Brain microvascular endothelial cell (primary cell): Measurements from ENCODE around the gene KANK4.

Experiments
- DNase-seq: peaks from one replicate; pipeline ENCODE4 v3.0.0-alpha.2; 2020
- H3K27ac ChIP-seq: fragments of 250-450 bp; sonication (Bioruptor Pico); 2 replicates; pipeline ENCODE4 v1.5.1; 2020; ENCODE audit warnings: mild to moderate bottlenecking, moderate library complexity
- H3K27me3 ChIP-seq: fragments of 250-450 bp; sonication (Bioruptor Pico); replicated peaks from 2 replicates; pipeline ENCODE4 v1.5.1; 2020; ENCODE audit warnings: mild to moderate bottlenecking
- H3K36me3 ChIP-seq: fragments of 250-450 bp; sonication (Bioruptor Pico); replicated peaks from 2 replicates; pipeline ENCODE4 v1.5.1; 2020; ENCODE audit warnings: mild to moderate bottlenecking
- H3K4me3 ChIP-seq: 2 replicates; pipeline ENCODE4 v1.5.1; 2011; ENCODE audit warnings: low read depth, mild to moderate bottlenecking, control low read depth, low read length, moderate library complexity
- CTCF ChIP-seq: IDR thresholded peaks from 2 replicates; pipeline ENCODE4 v1.5.1; 2011; ENCODE audit warnings: low read depth, mild to moderate bottlenecking, moderate library complexity, low read length, control low read depth, inconsistent platforms; ENCODE audit errors: missing control alignments
- in situ Hi-C: cut with HindIII; loops from 2 replicates; pipeline ENCODE4 v1.10.0; 2017; ENCODE audit warnings: low sequenced_read_pairs, low pct_ligation_motif_present

The KANK4 gene

GRCh38 chr1:62307895-62308492, 11.2 kb downstream of the KANK4 start:
- no peak overlapping the region for H3K4me3 ChIP-seq
- no peaks in the 10 kb centered on the region for H3K27me3 ChIP-seq
- in situ Hi-C loops: no loop called here
- DNase-seq: no peak
- TF ChIP-seq CTCF: no peak
- H3K27ac ChIP-seq: no peak overlapping the region
- H3K36me3 ChIP-seq: no peaks in the 10 kb centered on the region

GRCh38 chr1:62307446-62307845, 11.8 kb downstream of the KANK4 start:
- Histone ChIP-seq H3K4me3 (no peak overlapping the region), H3K27ac (no peak overlapping the region), H3K27me3 (no peaks in the 10 kb centered on the region), H3K36me3 (no peaks in the 10 kb centered on the region)
- TF ChIP-seq CTCF: no peak
- in situ Hi-C loops: no loop called here
- no peak for DNase-seq

DNA sequence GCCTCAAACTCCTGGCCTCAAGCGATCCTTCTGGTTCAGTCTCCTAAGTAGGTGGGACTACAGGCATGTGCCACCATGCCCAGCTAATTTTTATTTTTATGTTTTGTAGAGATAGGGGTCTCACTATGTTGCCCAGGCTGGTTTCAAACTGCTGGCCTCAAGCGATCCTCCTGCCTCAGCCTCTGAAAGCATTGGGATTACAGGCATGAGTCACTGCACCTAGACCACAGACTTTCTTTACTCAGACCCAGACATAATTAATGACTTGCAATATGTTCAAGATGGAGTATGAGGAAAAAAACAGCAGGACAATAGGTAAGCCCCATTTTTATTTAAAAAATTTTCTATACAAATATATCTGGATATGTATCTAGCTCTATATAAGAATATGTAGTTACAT, 13.2 kb downstream of the KANK4 start:
- DNase-seq: no peak
- Histone ChIP-seq H3K27ac (no peak overlapping the region), H3K4me3 (no peak overlapping the region), H3K36me3 (no peaks in the 10 kb centered on the region), H3K27me3 (no peaks in the 10 kb centered on the region)
- no peak for TF ChIP-seq CTCF
- in situ Hi-C loops: no loop called here

DNA sequence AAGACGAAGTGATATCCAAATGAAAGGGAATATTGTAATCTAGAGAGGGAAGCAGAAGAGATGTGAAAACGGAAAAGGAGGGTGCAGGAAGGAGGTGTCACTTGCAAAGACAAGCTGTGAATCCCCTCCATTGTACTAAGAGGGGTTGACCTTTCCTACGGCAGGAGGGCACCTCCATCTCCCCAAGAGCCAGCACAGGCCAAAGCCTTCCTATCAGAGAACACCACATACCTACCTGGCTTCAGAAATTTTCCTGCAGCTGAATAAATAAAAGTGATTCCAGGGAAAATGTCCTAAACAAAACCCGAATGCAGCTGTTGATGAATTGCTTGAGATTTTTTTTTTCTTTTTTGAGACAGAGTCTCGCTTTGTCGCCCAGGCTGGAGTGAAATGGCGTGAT, 14.3 kb downstream of the KANK4 start:
- H3K27ac ChIP-seq: no peak overlapping the region
- no peaks in the 10 kb centered on the region for H3K27me3 ChIP-seq
- in situ Hi-C loops: no loop called here
- no peak overlapping the region for H3K4me3 ChIP-seq
- TF ChIP-seq CTCF: no peak
- DNase-seq: no peak
- H3K36me3 ChIP-seq: no peaks in the 10 kb centered on the region

DNA sequence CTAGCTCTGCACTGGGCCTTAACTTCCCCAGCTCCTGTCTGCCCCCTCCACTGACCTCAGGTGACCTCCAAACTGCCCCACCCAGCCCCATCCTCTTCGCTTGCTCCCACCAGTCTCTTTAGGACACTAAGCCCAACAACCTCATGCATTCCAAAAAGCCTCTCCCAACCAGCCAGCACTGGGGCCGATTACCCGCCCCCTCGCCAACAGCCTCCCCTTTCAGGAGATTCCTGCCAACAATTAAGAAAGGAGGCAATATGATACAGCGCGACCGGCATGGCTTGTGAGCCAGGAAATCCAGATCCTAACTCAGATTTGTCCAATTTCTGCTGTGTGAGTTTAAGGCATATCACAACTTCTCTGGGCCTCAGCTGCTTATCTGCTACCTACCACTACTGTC, 14.7 kb downstream of the KANK4 start:
- in situ Hi-C loops: no loop called here
- Histone ChIP-seq H3K4me3 (no peak overlapping the region), H3K36me3 (no peaks in the 10 kb centered on the region), H3K27me3 (no peaks in the 10 kb centered on the region), H3K27ac (no peak overlapping the region)
- no peak for DNase-seq
- TF ChIP-seq CTCF: no peak

DNA sequence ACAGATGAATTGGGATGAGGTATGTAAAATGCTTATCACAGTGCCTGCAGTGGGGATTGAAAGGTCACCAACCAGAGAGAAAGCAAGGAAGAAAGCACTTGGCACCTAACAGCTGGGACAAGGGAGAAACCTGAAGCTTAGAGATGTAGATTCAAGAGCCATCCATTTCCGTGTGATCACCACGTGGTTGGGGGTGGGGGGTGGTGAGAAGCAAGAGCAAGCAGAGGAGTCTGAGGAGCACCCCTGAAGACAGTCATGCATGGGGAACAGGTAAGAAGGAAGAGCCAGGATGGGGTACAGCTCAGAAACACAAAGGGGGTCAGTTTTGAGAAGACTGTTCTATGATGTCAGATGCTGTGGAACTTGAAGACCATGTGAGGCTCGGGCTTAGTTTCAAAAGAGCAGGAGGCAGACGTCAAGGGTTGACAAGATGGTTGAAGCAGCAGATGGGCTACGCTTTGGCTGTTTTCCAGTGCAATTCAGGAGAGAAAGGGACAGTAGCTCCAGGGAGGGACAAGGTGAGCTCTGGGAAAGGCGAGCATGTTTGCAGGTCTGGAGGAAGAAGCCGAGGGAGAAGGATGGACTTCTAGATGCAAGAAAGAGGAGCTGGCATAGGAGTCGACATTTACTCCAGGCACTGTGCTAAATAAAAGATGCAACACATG, 17.4 kb downstream of the KANK4 start:
- H3K4me3 ChIP-seq: no peak overlapping the region

More for the DNA sequence above, 17.4 kb downstream of the KANK4 start:
- no peaks in the 10 kb centered on the region for H3K27me3 ChIP-seq
- in situ Hi-C loops: no loop called here
- H3K27ac ChIP-seq: no peak overlapping the region
- no peaks in the 10 kb centered on the region for H3K36me3 ChIP-seq
- DNase-seq: no peak
- TF ChIP-seq CTCF: no peak
